K562 (cell line): ENCODE results near the gene SMURF1. TPM values are rescaled to one million over a fixed set of nuclear protein-coding genes. Genes with fewer than 3 reads are reported as not detected.

ENCODE experiments used
- ATF1 ChIP-seq, 2 experiments: fragments of 450-650 bp in 1 of 2; IDR thresholded peaks; 2 replicates each; pipeline ENCODE4 v1.6.1; 2016; ENCODE audit warnings: missing compliant biosample characterization in 1 of 2, missing genetic modification characterization in 1 of 2
- C11orf30 ChIP-seq: fragments of 450-650 bp; IDR thresholded peaks from 2 replicates; pipeline ENCODE4 v1.6.1; 2016; ENCODE audit warnings: low read depth, mild to moderate bottlenecking
- CREB3L1 ChIP-seq: fragments of 450-650 bp; IDR thresholded peaks from 2 replicates; pipeline ENCODE4 v1.6.1; 2014; ENCODE audit warnings: low read depth, mild to moderate bottlenecking, moderate library complexity, borderline replicate concordance
- HES1 ChIP-seq: fragments of 450-650 bp; IDR thresholded peaks from 2 replicates; pipeline ENCODE4 v1.6.1; 2016; ENCODE audit warnings: low read depth, mild to moderate bottlenecking, moderate library complexity
- RAD21 ChIP-seq, 2 experiments: fragments of 250-450 bp in 1 of 2; fragments of 450-650 bp in 1 of 2; sonication (Bioruptor Pico) in 1 of 2; formaldehyde crosslinking in 1 of 2; IDR thresholded peaks in 1 of 2; conservative IDR thresholded peaks in 1 of 2; 2 replicates each; pipeline versions ENCODE4 v1.4.0 to v1.8.0; 2020 to 2022; ENCODE audit warnings: mild to moderate bottlenecking in 2 of 2, moderate library complexity in 1 of 2
- RNF2 ChIP-seq: sonication (generic); IDR thresholded peaks from 2 replicates; pipeline ENCODE4 v1.6.1; 2016
- ZBTB26 ChIP-seq: fragments of 450-650 bp; formaldehyde crosslinking; IDR thresholded peaks from 2 replicates; pipeline ENCODE4 v1.4.0; 2022; ENCODE audit warnings: missing genetic modification characterization
- ZBTB33 ChIP-seq: sonication (generic); formaldehyde crosslinking; IDR thresholded peaks from 2 replicates; pipeline ENCODE4 v1.8.1; 2023; ENCODE audit warnings: mild to moderate bottlenecking, missing genetic modification reagents
- ZEB2 ChIP-seq: fragments of 450-650 bp; IDR thresholded peaks from 2 replicates; pipeline ENCODE4 v1.6.1; 2016
- polyA plus RNA-seq, 8 experiments: library from polyadenylated mRNA; depleted of rRNA in 4 of 8; stranded (reverse) in 5 of 8; unstranded in 3 of 8; fragments of >200 nt; fragmentation: Nextera tagmentation in 2 of 8; fragmentation: Illumina TruSeq in 1 of 8; extraction: Ambion mirVana in 2 of 8; extraction: Trizol in 1 of 8; gene quantifications; 2 replicates each; pipeline versions ENCODE4 v1.2.1 to v1.2.3, GENCODE V29; 2011 to 2014; ENCODE audit warnings: inconsistent platforms in 1 of 8, missing spikeins in 1 of 8
- total RNA-seq, 7 experiments: library from RNA; depleted of rRNA in 6 of 7; stranded (reverse); fragments of >200 nt in 6 of 7; fragmentation: Illumina TruSeq in 2 of 7; extraction: Trizol in 2 of 7; gene quantifications; 2 replicates each; pipeline versions ENCODE4 v1.2.1 to v1.2.3, GENCODE V29; 2011 to 2021; ENCODE audit warnings: low replicate concordance in 1 of 7

Gene SMURF1
- total and polyA plus RNA-seq, 9 of the 15 experiments (the other 6 are each of a cell fraction or from before 2014, with no cell fraction given): 1.0 to 20.1 (median 12.6) TPM

GRCh38 chr7:99036546-99037111, 107.3 kb downstream of the SMURF1 start (continued):
- TF ChIP-seq ZBTB33 (CRISPR knock-in tag) (peak; percentile 94), ZEB2 (no peak), CREB3L1 (no peak), RAD21 (CRISPR knock-in tag; conservative IDR thresholded peaks at IDR 0.05 in 1 of 2, IDR thresholded peaks at IDR 0.05 in 1 of 2) (peak in 1 of 2 experiments; percentile 18; a peak in 1 of 4 replicates), ATF1 (CRISPR knock-in tag; IDR thresholded peaks at IDR 0.05) (no peak), ATF1 (tag; IDR thresholded peaks at IDR 0.05) (no peak), C11orf30 (no peak), ZBTB26 (CRISPR knock-in tag) (no peak), HES1 (no peak), RNF2 (no peak)
